ENCODE results near the gene DOCK9.

- TF ChIP-seq CTCF (IDR thresholded peaks at IDR 0.05; ENCODE audit: low read length) (no peak), EZH2 (optimal IDR thresholded peaks at IDR 0.05; ENCODE audit: low read depth, low read length) (no peak), EZH2phosphoT487 (IDR thresholded peaks at IDR 0.05; ENCODE audit: low read length) (no peak)
Measured at GRCh38 chr13:98837896-98838295, 140.0 kb downstream of the DOCK9 start.
